Measurements from ENCODE around the gene NEGR1.

NEGR1 gene

GRCh38 chr1:72075425-72075824 is 206.9 kb downstream of the NEGR1 start:
- TF ChIP-seq MAX (IDR thresholded peaks at IDR 0.05; ENCODE audit: low read depth, low read length) (no peak), MYC (IDR thresholded peaks at IDR 0.05; ENCODE audit: low read depth, low read length) (no peak), CTCF (IDR thresholded peaks at IDR 0.05; ENCODE audit: low read depth, low read length) (no peak), POLR2A (IDR thresholded peaks at IDR 0.05; ENCODE audit: extremely low read depth, insufficient read length) (no peak)
- no peak for DNase-seq (ENCODE audit: low read depth)
- H3K4me3 ChIP-seq (ENCODE audit: low read depth, low read length) = no peak overlapping the region

- H3K4me3 ChIP-seq (ENCODE audit: low read depth, low read length) = no peak overlapping the region
- DNase-seq (ENCODE audit: low read depth) = no peak
- TF ChIP-seq CTCF (IDR thresholded peaks at IDR 0.05; ENCODE audit: low read depth, low read length) = no peak
- no peak for TF ChIP-seq MAX (IDR thresholded peaks at IDR 0.05; ENCODE audit: low read depth, low read length)
- TF ChIP-seq POLR2A (IDR thresholded peaks at IDR 0.05; ENCODE audit: extremely low read depth, insufficient read length) = no peak
- no peak for TF ChIP-seq MYC (IDR thresholded peaks at IDR 0.05; ENCODE audit: low read depth, low read length)
Measured at GRCh38 chr1:72066431-72066830, 215.9 kb downstream of the NEGR1 start.

GRCh38 chr1:72064196-72065075 is 217.9 kb downstream of the NEGR1 start:
- no peak for DNase-seq (ENCODE audit: low read depth)
- TF ChIP-seq CTCF (IDR thresholded peaks at IDR 0.05; ENCODE audit: low read depth, low read length) (no peak), MYC (IDR thresholded peaks at IDR 0.05; ENCODE audit: low read depth, low read length) (no peak), POLR2A (IDR thresholded peaks at IDR 0.05; ENCODE audit: extremely low read depth, insufficient read length) (no peak), MAX (IDR thresholded peaks at IDR 0.05; ENCODE audit: low read depth, low read length) (no peak)
- H3K4me3 ChIP-seq (ENCODE audit: low read depth, low read length) = no peak overlapping the region

GRCh38 chr1:72063364-72064044 is 218.8 kb downstream of the NEGR1 start:
- no peak overlapping the region for H3K4me3 ChIP-seq (ENCODE audit: low read depth, low read length)
- TF ChIP-seq CTCF (IDR thresholded peaks at IDR 0.05; ENCODE audit: low read depth, low read length) = no peak
- no peak for TF ChIP-seq MYC (IDR thresholded peaks at IDR 0.05; ENCODE audit: low read depth, low read length)
- no peak for TF ChIP-seq POLR2A (IDR thresholded peaks at IDR 0.05; ENCODE audit: extremely low read depth, insufficient read length)
- TF ChIP-seq MAX (IDR thresholded peaks at IDR 0.05; ENCODE audit: low read depth, low read length) = no peak
- no peak for DNase-seq (ENCODE audit: low read depth)

GRCh38 chr1:72062584-72062983 is 219.8 kb downstream of the NEGR1 start:
- no peak for DNase-seq (ENCODE audit: low read depth)
- no peak overlapping the region for H3K4me3 ChIP-seq (ENCODE audit: low read depth, low read length)
- no peak for TF ChIP-seq MAX (IDR thresholded peaks at IDR 0.05; ENCODE audit: low read depth, low read length)

Measured in NB4 (cell line).